H1 (cell line): ENCODE measurements around the gene MTF2. TPM values are rescaled to one million over a fixed set of nuclear protein-coding genes. Genes with fewer than 3 reads are reported as not detected.
A peak's percentile ranks its signal among the peaks of the same experiment; 100 is the strongest.

Experiments used
- ASH2L ChIP-seq: fragments of 200-600, 300-600 bp; sonication (generic); IDR thresholded peaks from one replicate; pipeline ENCODE4 v1.7.1; 2017; ENCODE audit warnings: low read length
- BACH1 ChIP-seq: IDR thresholded peaks from 2 replicates; pipeline ENCODE4 v1.6.1; 2012; ENCODE audit warnings: low read length, improper control_type of control experiment
- BRCA1 ChIP-seq: IDR thresholded peaks from 2 replicates; pipeline ENCODE4 v1.6.1; 2012; ENCODE audit warnings: low read depth, low read length, improper control_type of control experiment
- CREB1 ChIP-seq: IDR thresholded peaks from 2 replicates; pipeline ENCODE4 v1.6.1; 2012; ENCODE audit warnings: inconsistent platforms
- CTCF ChIP-seq, 3 experiments: IDR thresholded peaks; 1 replicate in 2 of 3; 2 replicates in 1 of 3; pipeline versions ENCODE4 v1.5.1 to v1.6.1; 2011; ENCODE audit warnings: low read length in 3 of 3, mild to moderate bottlenecking in 3 of 3, inconsistent platforms in 2 of 3, low read depth in 1 of 3, moderate library complexity in 1 of 3; ENCODE audit not compliant: insufficient read depth in 1 of 3; ENCODE audit errors: control extremely low read depth in 1 of 3
- NRF1 ChIP-seq: IDR thresholded peaks from 2 replicates; pipeline ENCODE4 v1.6.1; 2011; ENCODE audit warnings: mild to moderate bottlenecking, low read depth, low read length, improper control_type of control experiment
- POU5F1 ChIP-seq: IDR thresholded peaks from 2 replicates; pipeline ENCODE4 v1.6.1; 2011; ENCODE audit warnings: low read depth, mild to moderate bottlenecking, low read length, moderate library complexity
- RAD21 ChIP-seq, 2 experiments: IDR thresholded peaks in 1 of 2; conservative IDR thresholded peaks in 1 of 2; 2 replicates each; pipeline ENCODE4 v1.6.1; 2011; ENCODE audit warnings: low read depth in 2 of 2, low read length in 2 of 2, improper control_type of control experiment in 1 of 2, inconsistent platforms in 1 of 2, mild to moderate bottlenecking in 1 of 2, moderate library complexity in 1 of 2
- SAP30 ChIP-seq: fragments of 300-600 bp; sonication (generic); IDR thresholded peaks from 2 replicates; pipeline ENCODE4 v1.7.1; 2012; ENCODE audit warnings: low read length, moderate library complexity, mild to moderate bottlenecking, inconsistent platforms; ENCODE audit not compliant: insufficient read depth, insufficient replicate concordance
- SIN3A ChIP-seq, 2 experiments: IDR thresholded peaks in 1 of 2; conservative IDR thresholded peaks in 1 of 2; 2 replicates each; pipeline ENCODE4 v1.6.1; 2011 to 2012; ENCODE audit warnings: low read length in 2 of 2, improper control_type of control experiment in 1 of 2, low read depth in 1 of 2, mild to moderate bottlenecking in 1 of 2
- SIRT6 ChIP-seq: IDR thresholded peaks from one replicate; pipeline ENCODE4 v1.7.1; 2012; ENCODE audit warnings: low read length, inconsistent platforms
- SP1 ChIP-seq: IDR thresholded peaks from 2 replicates; pipeline ENCODE4 v1.6.1; 2011; ENCODE audit warnings: low read depth, low read length
- SRF ChIP-seq: IDR thresholded peaks from 2 replicates; pipeline ENCODE4 v1.6.1; 2011; ENCODE audit warnings: mild to moderate bottlenecking, low read depth, low read length, moderate library complexity
- TAF7 ChIP-seq: optimal IDR thresholded peaks from 2 replicates; pipeline ENCODE3; 2011; ENCODE audit warnings: low read depth, mild to moderate bottlenecking, inconsistent platforms, low read length, moderate library complexity, borderline replicate concordance
- TBP ChIP-seq: IDR thresholded peaks from 2 replicates; pipeline ENCODE4 v1.6.1; 2011; ENCODE audit warnings: low read depth, low read length, improper control_type of control experiment
- TCF12 ChIP-seq: IDR thresholded peaks from 2 replicates; pipeline ENCODE4 v1.6.1; 2011; ENCODE audit warnings: low read depth, mild to moderate bottlenecking, low read length
- USF2 ChIP-seq: IDR thresholded peaks from 2 replicates; pipeline ENCODE4 v1.6.1; 2011; ENCODE audit warnings: low read length, improper control_type of control experiment
- polyA plus RNA-seq, 7 experiments: library from polyadenylated mRNA; depleted of rRNA in 3 of 7; stranded (reverse) in 5 of 7; unstranded in 2 of 7; fragments of >200 nt in 5 of 7; fragments of 200-250 nt in 2 of 7; gene quantifications; 1 replicate in 5 of 7; 2 replicates in 1 of 7; 4 replicates in 1 of 7; pipeline versions ENCODE4 v1.2.1 to v1.2.3, GENCODE V29; 2011 to 2013; ENCODE audit warnings: missing spikeins in 2 of 7, mixed read lengths in 2 of 7
- total RNA-seq: library from RNA; stranded (reverse); fragmentation: NEBNext Ultra II Directional; extraction: Animal tissue kit (Norgen Biotek cat#: 25700); gene quantifications from 2 replicates; pipeline ENCODE4 v1.2.1, GENCODE V29; 2021
- TF ChIP-seq, protein P1 (sequence below): IDR thresholded peaks from 2 replicates; pipeline ENCODE4 v1.6.1; 2011; ENCODE audit warnings: low read depth, mild to moderate bottlenecking, low read length; ENCODE audit not compliant: insufficient read depth
- TF ChIP-seq, protein P2 (sequence below): IDR thresholded peaks from 2 replicates; pipeline ENCODE4 v1.6.1; 2012; ENCODE audit warnings: inconsistent platforms

Gene MTF2
- total and polyA plus RNA-seq, 2 of the 8 experiments (the other 6 are each of a cell fraction or from before 2014, with no cell fraction given) = 72.1 to 102 TPM

DNA sequence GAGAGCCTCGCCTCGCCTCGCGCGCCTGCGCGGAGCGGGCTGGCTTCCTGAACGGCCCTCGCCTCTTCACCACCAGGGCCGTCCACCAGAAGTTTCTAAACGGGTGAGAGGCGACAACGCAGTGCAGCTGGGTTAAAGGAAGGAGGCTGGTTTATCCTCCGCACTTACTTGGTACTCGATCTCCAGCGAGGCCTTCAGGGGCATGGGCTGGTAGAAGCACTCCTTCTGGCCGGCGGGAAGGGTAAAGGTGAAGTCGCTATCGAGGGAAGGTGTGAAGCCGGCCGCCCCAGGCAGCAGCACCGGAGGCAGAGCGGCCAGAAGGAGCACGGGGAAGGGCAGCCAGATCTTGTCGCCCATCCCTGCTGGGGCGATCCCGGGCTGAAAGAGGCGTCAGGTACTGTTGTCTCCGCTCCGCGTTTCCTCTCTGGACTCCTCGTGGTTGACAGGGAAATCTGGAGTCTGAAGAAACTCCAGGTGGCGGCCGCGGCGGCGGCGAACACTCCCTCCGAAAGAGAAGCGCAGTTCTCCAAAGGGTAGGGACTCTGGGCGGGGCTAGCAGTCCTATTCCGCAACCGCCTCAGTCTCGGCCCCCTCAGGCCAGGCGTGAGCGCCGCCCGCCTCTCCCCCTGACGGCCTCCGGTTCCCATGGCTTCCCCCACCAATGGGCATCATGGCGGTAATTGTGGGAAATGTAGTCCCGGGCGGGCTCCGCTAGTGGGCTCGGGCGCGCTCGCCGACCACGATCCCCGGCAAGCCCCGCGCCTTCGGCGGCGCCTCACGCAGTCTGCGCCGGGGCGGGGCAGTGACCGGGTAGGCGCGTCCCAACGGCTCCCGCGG is 101.0 kb downstream of the MTF2 start, which contains the start of gene TMED5 (continued):
- TF ChIP-seq CTCF (IDR thresholded peaks at IDR 0.05; ENCODE audit: control extremely low read depth in 1 of 3, insufficient read depth in 1 of 3, low read depth in 1 of 3, low read length in 3 of 3) (peak in 2 of 3 experiments; percentile 3 to 7; a peak in 1 of 4 replicates), NRF1 (peak; percentile 72), SIN3A (conservative IDR thresholded peaks at IDR 0.05 in 1 of 2, IDR thresholded peaks at IDR 0.05 in 1 of 2; ENCODE audit: low read depth in 1 of 2, low read length in 2 of 2) (peak in 1 of 2 experiments; percentile 83; a peak in 1 of 4 replicates), SAP30 (peak; percentile 62), CREB1 (peak; percentile 90), SRF (no peak), RAD21 (IDR thresholded peaks at IDR 0.05 in 1 of 2, conservative IDR thresholded peaks at IDR 0.05 in 1 of 2; ENCODE audit: low read depth in 2 of 2, low read length in 2 of 2) (no peak), SP1 (peak; percentile 54; the same call in 1 of the 2 replicates), BACH1 (0 out of 2 replicates have a peak, but pooled peaks have one; percentile 38), POU5F1 (no peak), BRCA1 (no peak), USF2 (no peak), TCF12 (no peak), TAF7 (peak; percentile 42), TBP (peak; percentile 75), ASH2L (peak; percentile 85), SIRT6 (no peak)
- TF ChIP-seq, protein P1, sequence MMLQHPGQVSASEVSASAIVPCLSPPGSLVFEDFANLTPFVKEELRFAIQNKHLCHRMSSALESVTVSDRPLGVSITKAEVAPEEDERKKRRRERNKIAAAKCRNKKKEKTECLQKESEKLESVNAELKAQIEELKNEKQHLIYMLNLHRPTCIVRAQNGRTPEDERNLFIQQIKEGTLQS = peak; percentile 33; the same call in 1 of the 2 replicates
- TF ChIP-seq, protein P2, sequence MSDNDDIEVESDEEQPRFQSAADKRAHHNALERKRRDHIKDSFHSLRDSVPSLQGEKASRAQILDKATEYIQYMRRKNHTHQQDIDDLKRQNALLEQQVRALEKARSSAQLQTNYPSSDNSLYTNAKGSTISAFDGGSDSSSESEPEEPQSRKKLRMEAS = peak; percentile 64; the same call in 1 of the 2 replicates
